ENCODE measurements around the gene NTF4.

DNA sequence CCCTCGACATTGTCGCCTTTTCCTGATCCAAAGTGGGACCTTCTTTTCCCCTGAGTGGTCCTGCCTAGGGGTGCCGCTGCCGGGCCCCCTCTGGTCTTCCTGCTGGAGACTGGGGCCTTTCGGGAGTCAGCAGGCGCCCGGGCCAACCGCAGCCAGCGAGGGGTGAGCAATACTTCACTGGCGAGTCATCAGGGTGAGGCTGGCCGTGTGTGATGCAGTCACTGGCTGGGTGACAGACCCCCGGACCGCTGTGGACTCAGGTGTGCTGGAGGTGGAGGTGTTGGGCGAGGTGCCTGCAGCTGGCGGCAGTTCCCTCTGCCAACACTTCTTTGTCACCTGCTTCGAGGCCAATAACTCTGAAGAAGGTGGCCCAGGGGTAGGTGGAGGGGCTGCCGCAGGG lies 22.4 kb downstream of the NTF4 start:
- TF ChIP-seq, protein P1, sequence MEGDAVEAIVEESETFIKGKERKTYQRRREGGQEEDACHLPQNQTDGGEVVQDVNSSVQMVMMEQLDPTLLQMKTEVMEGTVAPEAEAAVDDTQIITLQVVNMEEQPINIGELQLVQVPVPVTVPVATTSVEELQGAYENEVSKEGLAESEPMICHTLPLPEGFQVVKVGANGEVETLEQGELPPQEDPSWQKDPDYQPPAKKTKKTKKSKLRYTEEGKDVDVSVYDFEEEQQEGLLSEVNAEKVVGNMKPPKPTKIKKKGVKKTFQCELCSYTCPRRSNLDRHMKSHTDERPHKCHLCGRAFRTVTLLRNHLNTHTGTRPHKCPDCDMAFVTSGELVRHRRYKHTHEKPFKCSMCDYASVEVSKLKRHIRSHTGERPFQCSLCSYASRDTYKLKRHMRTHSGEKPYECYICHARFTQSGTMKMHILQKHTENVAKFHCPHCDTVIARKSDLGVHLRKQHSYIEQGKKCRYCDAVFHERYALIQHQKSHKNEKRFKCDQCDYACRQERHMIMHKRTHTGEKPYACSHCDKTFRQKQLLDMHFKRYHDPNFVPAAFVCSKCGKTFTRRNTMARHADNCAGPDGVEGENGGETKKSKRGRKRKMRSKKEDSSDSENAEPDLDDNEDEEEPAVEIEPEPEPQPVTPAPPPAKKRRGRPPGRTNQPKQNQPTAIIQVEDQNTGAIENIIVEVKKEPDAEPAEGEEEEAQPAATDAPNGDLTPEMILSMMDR (IDR thresholded peaks at IDR 0.05) = no peak
- TF ChIP-seq EZH2 (IDR thresholded peaks at IDR 0.05; ENCODE audit: borderline replicate concordance, insufficient read depth, low read depth, low read length, poor library complexity, severe bottlenecking) = no peak

All from B cell (primary cell).